ENCODE measurements around the gene HIBADH. TPM values are rescaled to one million over a fixed set of nuclear protein-coding genes. Genes with fewer than 3 reads are reported as not detected.

HIBADH gene
- total RNA-seq (10 to 100 TPM; 14.6 to 38.6 (median 23.6) TPM), polyA plus RNA-seq (10 to 100 TPM; 12.4 to 21.8 (median 14.2) TPM)
- long read RNA-seq, donor 1, transcript HIBADH-201 (8 exons, 1,990 nt), result major isoform, 7 of 20 reads
- long read RNA-seq, donor 1, partial matches to known transcripts, result 13 of 20 reads
- long read RNA-seq, donor 1, other reads (novel, unspliced or antisense), result 0 of 20 reads
- long read RNA-seq, donor 2, transcript HIBADH-201 (8 exons, 1,990 nt), result major isoform, 7 of 21 reads
- long read RNA-seq, donor 2, partial matches to known transcripts, result 13 of 21 reads
- long read RNA-seq, donor 2, other reads (novel, unspliced or antisense), result 0 of 21 reads

DNA sequence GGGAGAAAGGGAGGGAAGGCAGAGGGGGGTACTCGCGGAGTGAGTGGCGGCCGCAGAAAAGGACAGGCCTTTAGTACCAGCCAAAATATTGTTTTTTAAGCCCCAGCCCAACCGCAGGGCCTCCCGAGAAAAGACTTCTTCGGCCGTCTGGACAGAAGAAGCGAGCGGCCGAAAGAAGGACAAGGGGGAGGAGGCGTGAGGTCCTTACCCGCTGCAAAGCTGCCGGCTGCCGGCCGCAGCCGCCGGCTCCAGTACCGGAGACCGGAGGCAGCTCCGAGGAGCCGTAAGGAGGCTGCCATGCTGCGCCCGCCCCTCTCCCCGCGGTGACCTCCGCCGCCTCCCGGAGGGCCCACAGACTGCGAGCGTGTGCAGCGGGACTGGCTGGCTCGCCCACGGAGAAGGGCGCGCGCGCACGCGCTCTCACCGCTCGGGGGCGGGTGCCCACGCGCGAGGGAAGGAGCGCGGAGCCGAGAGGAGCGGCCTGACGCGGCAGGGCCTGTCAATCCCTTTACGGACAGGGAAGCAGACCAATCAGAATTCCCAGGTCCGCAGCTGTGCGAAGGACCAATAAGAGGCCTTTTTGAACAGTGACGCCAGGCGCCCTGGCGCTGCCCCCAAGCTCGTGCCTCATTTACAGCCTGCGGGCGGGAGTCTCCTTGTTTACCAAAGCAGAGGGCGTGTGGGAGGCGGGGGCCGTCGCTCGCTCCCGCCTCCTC lies at the start of gene HIBADH:
HIBADH (minus strand) TSS at position 394 of the 716 bp plus-strand sequence; CDS start at position 299, 95 bp downstream.
- TF ChIP-seq POLR2A (IDR thresholded peaks at IDR 0.05) (peak in 2 of 3 donors; percentile 76 to 77), POLR2AphosphoS5 (IDR thresholded peaks at IDR 0.05) (peak; percentile 97 to 98 (median 98)), CTCF (IDR thresholded peaks at IDR 0.05 in 8 of 11, conservative IDR thresholded peaks at IDR 0.05 in 3 of 11) (peak in 10 of 11 experiments; percentile 32 to 72 (median 44))
- Histone ChIP-seq H3K4me1 (peaks cover 5 to 30% (median 17%) of the 10 kb centered on the region in 6 donors), H3K27ac (peak within 1 kb of the TSS; percentile 72 to 93 (median 88)), H3K36me3 (no peaks in the 10 kb centered on the region), H3K9me3 (no peaks in the 10 kb centered on the region), H3K27me3 (replicated peaks in 1 of 7) (no peaks in the 10 kb centered on the region), H3K4me3 (peak within 1 kb of the TSS; percentile 55 to 90 (median 69))
- intact Hi-C loops (cut with DNase I; ENCODE audit: low total_unique reads), result no loop called here
- DNase-seq, result peak; percentile 99
- WGBS, 5 donors, result 0 to 1% (median 0%) methylated on average over 47 to 67 of the region's 67 CpGs

DNA sequence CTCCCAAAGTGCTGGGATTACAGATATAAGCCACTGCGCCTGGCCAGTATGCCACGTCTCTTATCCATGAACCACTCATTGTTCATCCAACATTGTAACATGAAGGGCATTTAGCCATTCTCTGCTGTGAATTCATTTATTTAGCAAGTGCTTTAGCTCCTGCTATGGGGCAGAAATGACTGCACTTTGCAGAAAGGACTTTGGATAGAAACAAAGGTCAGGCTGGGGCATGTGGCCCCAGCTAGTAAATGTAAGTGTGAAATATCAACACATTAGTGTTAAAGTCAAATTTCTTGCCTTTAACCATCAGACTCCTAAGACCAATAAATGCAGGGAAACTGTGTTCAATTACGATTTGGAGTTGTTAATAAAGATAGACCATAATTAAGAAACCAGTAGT lies 49.5 kb upstream of the HIBADH start:
- intact Hi-C loops (cut with DNase I; ENCODE audit: low total_unique reads), result no loop called here
- H3K4me3 ChIP-seq, result no peak overlapping the region
- 91 to 95% (median 94%) methylated on average over 3 of the region's 3 CpGs for WGBS, 5 donors
- no peak for DNase-seq
- TF ChIP-seq POLR2A (IDR thresholded peaks at IDR 0.05), result no peak
- TF ChIP-seq POLR2AphosphoS5 (IDR thresholded peaks at IDR 0.05), result no peak
- TF ChIP-seq CTCF (IDR thresholded peaks at IDR 0.05 in 8 of 11, conservative IDR thresholded peaks at IDR 0.05 in 3 of 11), result no peak
- no peaks in the 10 kb centered on the region for H3K27me3 ChIP-seq (replicated peaks in 1 of 7)
- no peak overlapping the region for H3K27ac ChIP-seq
- no peaks in the 10 kb centered on the region for H3K36me3 ChIP-seq
- H3K9me3 ChIP-seq, result peaks cover 0 to 10% (median 2%) of the 10 kb centered on the region in 8 donors
- no peaks in the 10 kb centered on the region for H3K4me1 ChIP-seq

- intact Hi-C loops (cut with DNase I; ENCODE audit: low total_unique reads), result no loop called here
- TF ChIP-seq POLR2AphosphoS5 (IDR thresholded peaks at IDR 0.05) (no peak), POLR2A (IDR thresholded peaks at IDR 0.05) (no peak), CTCF (IDR thresholded peaks at IDR 0.05 in 8 of 11, conservative IDR thresholded peaks at IDR 0.05 in 3 of 11) (no peak)
- DNase-seq, result no peak
- Histone ChIP-seq H3K36me3 (no peaks in the 10 kb centered on the region), H3K4me1 (no peaks in the 10 kb centered on the region), H3K9me3 (peaks cover 0 to 10% (median 2%) of the 10 kb centered on the region in 8 donors), H3K4me3 (no peak overlapping the region), H3K27ac (no peak overlapping the region), H3K27me3 (replicated peaks in 1 of 7) (no peaks in the 10 kb centered on the region)
- WGBS, 5 donors, result 63 to 95% (median 83%) methylated on average over 2 of the region's 2 CpGs
Observed at GRCh38 chr7:27709137-27710075, 46.7 kb upstream of the HIBADH start.
